ENCODE measurements around the gene NT5DC3. TPM values are rescaled to one million over a fixed set of nuclear protein-coding genes. Genes with fewer than 3 reads are reported as not detected.

Gene NT5DC3
- total and polyA plus RNA-seq, 11 donors: 0.95 to 6.3 (median 3.7) TPM

- intact Hi-C loops (cut with DNase I): no loop called here
Measured at GRCh38 chr12:103772367-103773108, 68.5 kb downstream of the NT5DC3 start.

GRCh38 chr12:103771466-103771865 lies 69.6 kb downstream of the NT5DC3 start:
- Histone ChIP-seq H3K4me1 (peaks cover 0 to 14% (median 0%) of the 10 kb centered on the region in 12 donors), H3K27ac (peak overlapping the region in 1 of 12 donors; percentile 30), H3K4me3 (no peak overlapping the region), H3K36me3 (peaks cover 0 to under 1% (median 0%) of the 10 kb centered on the region in 9 donors), H3K9me3 (no peaks in the 10 kb centered on the region), H3K27me3 (no peaks in the 10 kb centered on the region)
- ATAC-seq (peak in 2 of 4 donors; percentile 56 to 64), DNase-seq (no peak)
- TF ChIP-seq POLR2A (IDR thresholded peaks at IDR 0.05): no peak
- peak in 9 of 12 donors; percentile 17 to 39 (median 25) for TF ChIP-seq CTCF (IDR thresholded peaks at IDR 0.05)
- 24 to 53% (median 41%) methylated on average over 3 of the region's 3 CpGs for WGBS, 4 donors
- intact Hi-C loops (cut with DNase I): no loop called here

More at GRCh38 chr12:103772367-103773108, 68.5 kb downstream of the NT5DC3 start:
- H3K4me3 ChIP-seq: no peak overlapping the region
- peak in 2 of 4 donors; percentile 18 to 61 for ATAC-seq
- no peak for DNase-seq
- WGBS, 4 donors: 79 to 87% (median 83%) methylated on average over 6 to 7 of the region's 7 CpGs
- peak overlapping the region in 1 of 12 donors; percentile 40 for H3K27ac ChIP-seq
- TF ChIP-seq CTCF (IDR thresholded peaks at IDR 0.05): no peak
- TF ChIP-seq POLR2A (IDR thresholded peaks at IDR 0.05): no peak
- H3K9me3 ChIP-seq: no peaks in the 10 kb centered on the region
- peaks cover 0 to 11% (median 4%) of the 10 kb centered on the region in 9 donors for H3K36me3 ChIP-seq
- H3K27me3 ChIP-seq: no peaks in the 10 kb centered on the region
- H3K4me1 ChIP-seq: peaks cover 0 to 14% (median 0%) of the 10 kb centered on the region in 12 donors

GRCh38 chr12:103769240-103769945 lies 71.6 kb downstream of the NT5DC3 start:
- DNase-seq: no peak
- TF ChIP-seq POLR2A (IDR thresholded peaks at IDR 0.05): no peak
- TF ChIP-seq CTCF (IDR thresholded peaks at IDR 0.05): no peak
- ATAC-seq: no peak
- H3K4me3 ChIP-seq: no peak overlapping the region
- peak overlapping the region in 1 of 12 donors; percentile 42 for H3K27ac ChIP-seq
- H3K27me3 ChIP-seq: no peaks in the 10 kb centered on the region
- H3K4me1 ChIP-seq: peaks cover 0 to 14% (median 0%) of the 10 kb centered on the region in 12 donors
- no peaks in the 10 kb centered on the region for H3K36me3 ChIP-seq
- H3K9me3 ChIP-seq: no peaks in the 10 kb centered on the region
- intact Hi-C loops (cut with DNase I): no loop called here
- 91 to 94% (median 92%) methylated on average over 8 to 9 of the region's 9 CpGs for WGBS, 4 donors

GRCh38 chr12:103768467-103769123 lies 72.4 kb downstream of the NT5DC3 start:
- Histone ChIP-seq H3K9me3 (no peaks in the 10 kb centered on the region), H3K36me3 (no peaks in the 10 kb centered on the region), H3K4me3 (no peak overlapping the region), H3K27ac (peak overlapping the region in 1 of 12 donors; percentile 42), H3K27me3 (no peaks in the 10 kb centered on the region), H3K4me1 (peaks cover 0 to 12% (median 0%) of the 10 kb centered on the region in 12 donors)
- 76 to 89% (median 86%) methylated on average over 7 to 8 of the region's 8 CpGs for WGBS, 4 donors
- DNase-seq (no peak), ATAC-seq (no peak)
- intact Hi-C loops (cut with DNase I): no loop called here
- TF ChIP-seq CTCF (IDR thresholded peaks at IDR 0.05) (no peak), POLR2A (IDR thresholded peaks at IDR 0.05) (no peak)
